SH-SY5Y (cell line): ENCODE data around the gene STARD10.

ENCODE experiments used
- GATA2 ChIP-seq: IDR thresholded peaks from 2 replicates; pipeline ENCODE4 v1.6.1; 2011; ENCODE audit warnings: mild to moderate bottlenecking, low read depth, low read length
- GATA3 ChIP-seq: IDR thresholded peaks from 2 replicates; pipeline ENCODE4 v1.6.1; 2011; ENCODE audit warnings: low read depth, mild to moderate bottlenecking, low read length, moderate library complexity

DNA sequence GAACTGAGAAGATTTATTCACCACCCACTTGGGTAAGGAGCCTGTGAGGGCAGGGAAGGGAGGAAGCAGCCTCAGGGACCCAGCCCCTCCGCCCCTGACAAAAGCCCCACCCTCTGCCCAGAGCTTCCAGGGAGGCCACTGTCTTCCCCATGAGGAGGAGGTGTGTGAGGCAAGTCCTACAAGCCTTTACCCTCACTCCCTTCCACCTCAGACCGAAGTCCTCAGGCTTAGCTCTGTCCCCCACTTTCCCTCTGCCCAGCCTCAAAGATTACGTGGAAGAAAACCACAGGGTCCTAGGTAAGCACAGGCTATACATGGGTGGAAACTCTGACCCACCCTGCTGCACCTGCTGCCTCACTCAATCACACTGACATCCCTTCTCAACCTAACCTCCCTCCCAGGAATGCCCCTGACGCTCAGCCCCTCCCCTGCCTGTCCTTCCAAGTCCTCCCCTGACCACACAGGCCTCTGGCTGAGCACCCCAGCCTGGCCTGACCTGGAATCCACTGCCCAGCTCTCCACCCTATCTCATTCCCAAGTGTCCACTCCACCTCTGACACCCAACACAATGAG, 38.0 kb downstream of the STARD10 start:
- TF ChIP-seq GATA3 (no peak), GATA2 (no peak)
